ENCODE results near the gene PTAR1.
A peak's percentile ranks its signal among the peaks of the same experiment; 100 is the strongest.

Gene PTAR1

GRCh38 chr9:69696802-69697201, 63.0 kb downstream of the PTAR1 start:
- TF ChIP-seq FOXM1 (IDR thresholded peaks at IDR 0.05; ENCODE audit: borderline replicate concordance) (no peak), CTBP1 (IDR thresholded peaks at IDR 0.05; ENCODE audit: borderline replicate concordance) (no peak), SUZ12 (IDR thresholded peaks at IDR 0.05) (no peak)
- POLR2A ChIA-PET, result no interaction called here
- CTCF ChIA-PET, result no interaction called here
- no peak for DNase-seq (ENCODE audit: extremely low spot score)

GRCh38 chr9:69689991-69690538, 69.7 kb downstream of the PTAR1 start:
- CTCF ChIA-PET, result no interaction called here
- no peak for TF ChIP-seq NFRKB (IDR thresholded peaks at IDR 0.05)
- no peak for TF ChIP-seq FOXA1 (IDR thresholded peaks at IDR 0.05)
- TF ChIP-seq CTBP1 (IDR thresholded peaks at IDR 0.05; ENCODE audit: borderline replicate concordance), result no peak
- no peak for TF ChIP-seq SP1 (IDR thresholded peaks at IDR 0.05)
- POLR2A ChIA-PET, result no interaction called here
- no peak for DNase-seq (ENCODE audit: extremely low spot score)

DNA sequence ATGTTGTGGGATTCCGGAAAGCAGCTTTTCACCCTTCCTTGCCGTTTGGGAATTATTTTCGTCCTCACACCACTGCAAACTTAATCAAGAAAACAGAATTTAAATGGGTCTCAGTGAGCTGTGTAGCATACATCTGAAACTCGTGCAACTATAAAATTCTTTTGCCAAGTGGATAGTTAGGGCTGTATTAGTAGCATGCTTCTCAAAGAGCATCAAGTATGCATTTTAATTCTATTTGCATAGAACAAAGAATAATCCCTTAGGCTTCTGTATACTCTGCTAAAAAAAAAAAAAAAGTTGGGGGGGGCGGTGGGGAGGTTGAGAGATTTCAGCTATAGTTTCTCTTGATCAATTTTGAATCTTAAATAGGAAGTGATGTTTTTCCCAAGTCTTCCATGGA, 75.9 kb downstream of the PTAR1 start:
- ChIA-PET POLR2A (no interaction called here), CTCF (interaction anchor here (0.6 kb wide), 1 partner anchor 9 kb away, joined by 4 read pairs; no protein-coding TSS in a partner anchor)
- no peak for DNase-seq (ENCODE audit: extremely low spot score)
- TF ChIP-seq LEF1 (IDR thresholded peaks at IDR 0.05; ENCODE audit: borderline replicate concordance), result no peak
- no peak for TF ChIP-seq TARDBP (IDR thresholded peaks at IDR 0.05)
- TF ChIP-seq L3MBTL2 (conservative IDR thresholded peaks at IDR 0.05), result no peak
- no peak for TF ChIP-seq ARNT (IDR thresholded peaks at IDR 0.05)
- no peak for TF ChIP-seq BHLHE40 (IDR thresholded peaks at IDR 0.05; ENCODE audit: borderline replicate concordance)

- TF ChIP-seq SUZ12 (IDR thresholded peaks at IDR 0.05) (no peak), FOXK2 (IDR thresholded peaks at IDR 0.05) (no peak), FOXA1 (IDR thresholded peaks at IDR 0.05) (no peak), HDGF (IDR thresholded peaks at IDR 0.05; ENCODE audit: borderline replicate concordance) (no peak), BHLHE40 (IDR thresholded peaks at IDR 0.05; ENCODE audit: borderline replicate concordance) (no peak), NFRKB (IDR thresholded peaks at IDR 0.05) (no peak), CTBP1 (IDR thresholded peaks at IDR 0.05; ENCODE audit: borderline replicate concordance) (no peak), PKNOX1 (IDR thresholded peaks at IDR 0.05) (no peak), TARDBP (IDR thresholded peaks at IDR 0.05) (no peak), SP1 (IDR thresholded peaks at IDR 0.05) (no peak), LEF1 (IDR thresholded peaks at IDR 0.05; ENCODE audit: borderline replicate concordance) (no peak)
- ChIA-PET POLR2A (no interaction called here), CTCF (no interaction called here)
- no peak for DNase-seq (ENCODE audit: extremely low spot score)
These were observed 80.8 kb downstream of the PTAR1 start for GRCh38 chr9:69678843-69679538.

GRCh38 chr9:69677931-69678330, 81.9 kb downstream of the PTAR1 start:
- DNase-seq (ENCODE audit: extremely low spot score), result no peak
- TF ChIP-seq SP1 (IDR thresholded peaks at IDR 0.05), result no peak
- ChIA-PET POLR2A (no interaction called here), CTCF (no interaction called here)

DNA sequence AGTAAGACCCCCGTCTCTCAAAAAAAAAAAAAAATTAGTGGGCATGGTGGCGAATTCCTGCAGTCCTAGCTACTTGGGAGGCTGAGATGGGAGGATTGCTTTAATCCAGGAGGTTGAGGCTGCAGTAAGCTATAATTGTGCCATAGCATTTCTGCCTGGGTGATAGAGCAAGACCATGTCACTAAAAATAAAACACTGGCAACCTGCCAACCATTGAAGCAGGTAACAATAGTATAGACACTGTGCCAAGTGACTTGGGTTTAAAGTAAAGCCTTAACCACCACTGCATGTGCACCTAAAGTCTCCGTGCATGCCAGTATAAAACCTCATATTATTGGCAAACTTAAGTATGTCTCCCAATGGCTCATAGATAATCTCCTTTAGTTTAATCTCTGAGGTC, 84.2 kb downstream of the PTAR1 start:
- POLR2A ChIA-PET, result no interaction called here
- CTCF ChIA-PET, result no interaction called here
- no peak for TF ChIP-seq FOXM1 (IDR thresholded peaks at IDR 0.05; ENCODE audit: borderline replicate concordance)
- DNase-seq (ENCODE audit: extremely low spot score), result no peak

DNA sequence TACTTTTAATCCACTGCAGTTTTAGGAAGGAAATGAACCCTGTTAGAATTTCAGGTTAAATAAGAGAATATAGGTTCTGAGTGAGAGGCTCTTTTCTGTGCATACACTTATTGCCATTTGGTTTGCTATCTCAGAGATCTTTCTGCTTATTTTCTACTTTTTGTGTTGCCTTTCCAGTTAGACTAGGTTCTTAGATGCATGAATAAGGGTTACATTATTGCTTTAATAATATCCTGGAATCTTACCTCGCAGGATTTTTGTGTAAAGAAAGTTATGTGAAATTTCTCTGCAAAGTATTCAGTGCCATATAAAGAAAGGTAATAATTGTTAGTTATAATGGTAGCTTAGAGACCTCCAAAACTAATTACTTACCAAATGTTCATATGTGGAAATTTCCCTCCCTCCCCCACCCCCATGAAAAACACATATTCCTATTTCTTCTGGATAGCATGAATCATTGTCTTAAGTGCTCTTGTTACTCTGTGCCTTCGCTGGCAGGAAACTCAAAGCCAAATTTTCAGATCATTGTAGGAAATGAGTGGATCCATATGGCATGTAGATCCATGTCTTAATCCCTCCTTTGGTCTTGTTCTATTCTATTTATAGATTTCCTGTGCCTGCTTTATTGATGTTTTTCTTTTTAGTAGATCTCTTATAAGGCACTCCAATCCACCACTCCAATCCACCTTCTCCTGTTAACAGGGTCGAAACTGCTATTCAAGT, 84.9 kb downstream of the PTAR1 start:
- TF ChIP-seq FOXM1 (IDR thresholded peaks at IDR 0.05; ENCODE audit: borderline replicate concordance) (no peak), PKNOX1 (IDR thresholded peaks at IDR 0.05) (no peak), SUZ12 (IDR thresholded peaks at IDR 0.05) (no peak)
- no peak for DNase-seq (ENCODE audit: extremely low spot score)
- ChIA-PET POLR2A (interaction anchor here (0.6 kb wide), 1 partner anchor 85 kb away, joined by 3 read pairs; the partner anchor contains the start of gene PTAR1), CTCF (interaction anchor here (0.6 kb wide), 1 partner anchor 9 kb away, joined by 4 read pairs; no protein-coding TSS in a partner anchor)

GRCh38 chr9:69674112-69674685, 85.6 kb downstream of the PTAR1 start:
- peak; percentile 18 for DNase-seq (ENCODE audit: extremely low spot score)
- ChIA-PET CTCF (interaction anchor here (1.2 kb wide), 1 partner anchor 12 kb away, joined by 4 read pairs; no protein-coding TSS in a partner anchor), POLR2A (interaction anchor here (0.6 kb wide), 1 partner anchor 86 kb away, joined by 3 read pairs; the partner anchor contains the start of gene PTAR1)
- TF ChIP-seq SP1 (IDR thresholded peaks at IDR 0.05) (no peak), TARDBP (IDR thresholded peaks at IDR 0.05) (no peak), ZNF384 (IDR thresholded peaks at IDR 0.05) (no peak), HDGF (IDR thresholded peaks at IDR 0.05; ENCODE audit: borderline replicate concordance) (no peak), FOXA1 (IDR thresholded peaks at IDR 0.05) (no peak), BHLHE40 (IDR thresholded peaks at IDR 0.05; ENCODE audit: borderline replicate concordance) (no peak), PKNOX1 (IDR thresholded peaks at IDR 0.05) (no peak), ARNT (IDR thresholded peaks at IDR 0.05) (no peak), FOXK2 (IDR thresholded peaks at IDR 0.05) (no peak)
